Karpas-422 (cell line): ENCODE data around the gene NRG3. TPM values are rescaled to one million over a fixed set of nuclear protein-coding genes. Genes with fewer than 3 reads are reported as not detected.
"Not testable (repeated sequence)": the region's sequence is repeated elsewhere in the genome, so short reads cannot be mapped to it uniquely, and the experiment has no call there.

Experiments
- DNase-seq: peaks from one replicate; pipeline ENCODE4 v3.0.0-alpha.2; 2015
- H2AFZ ChIP-seq: fragments of 200-600 bp; sonication (generic); 2 replicates; pipeline ENCODE4 v1.6.1; 2014; ENCODE audit warnings: antibody characterized with exemption, low read length, mixed read lengths
- H3K27ac ChIP-seq: fragments of 200-600 bp; sonication (generic); 2 replicates; pipeline ENCODE4 v1.5.1; 2014; ENCODE audit warnings: mild to moderate bottlenecking, low read length, moderate library complexity
- H3K27me3 ChIP-seq: fragments of 200-600 bp; sonication (generic); 2 replicates; pipeline ENCODE4 v1.6.1; 2014; ENCODE audit warnings: low read length, mixed read lengths
- H3K36me3 ChIP-seq: fragments of 200-600 bp; sonication (generic); 2 replicates; pipeline ENCODE4 v1.6.1; 2014; ENCODE audit warnings: low read length, mixed read lengths; ENCODE audit not compliant: insufficient read depth
- H3K4me1 ChIP-seq: fragments of 200-600 bp; sonication (generic); 2 replicates; pipeline ENCODE4 v1.6.1; 2014; ENCODE audit warnings: mild to moderate bottlenecking, low read length, mixed read lengths
- H3K4me2 ChIP-seq: fragments of 200-600 bp; sonication (generic); 2 replicates; pipeline ENCODE4 v1.6.1; 2014; ENCODE audit warnings: low read length, low read depth, mild to moderate bottlenecking; ENCODE audit not compliant: poor library complexity, severe bottlenecking
- H3K4me3 ChIP-seq: fragments of 200-600 bp; sonication (generic); 2 replicates; pipeline ENCODE4 v1.5.1; 2014; ENCODE audit warnings: mild to moderate bottlenecking, antibody characterized with exemption, low read length, mixed read lengths
- H3K79me2 ChIP-seq: fragments of 200-600 bp; sonication (generic); 2 replicates; pipeline ENCODE4 v1.6.1; 2014; ENCODE audit warnings: mild to moderate bottlenecking, low read length, mixed read lengths
- H3K9ac ChIP-seq: fragments of 200-600 bp; sonication (generic); 2 replicates; pipeline ENCODE4 v1.6.0; 2014; ENCODE audit warnings: low read length
- H3K9me2 ChIP-seq: fragments of 200-600 bp; sonication (generic), shearing (Covaris generic); replicated peaks from 2 replicates; pipeline ENCODE4 v1.6.0; 2014; ENCODE audit warnings: mild to moderate bottlenecking, low read length, moderate library complexity; ENCODE audit not compliant: insufficient read depth
- H3K9me3 ChIP-seq: fragments of 300-700, 200-600 bp; sonication (generic); 2 replicates; pipeline ENCODE4 v1.6.1; 2014; ENCODE audit warnings: low read length, mixed read lengths
- H4K20me1 ChIP-seq: fragments of 200-600 bp; sonication (generic); 2 replicates; pipeline ENCODE4 v1.6.1; 2014; ENCODE audit warnings: mild to moderate bottlenecking, antibody characterized with exemption, low read length, low read depth; ENCODE audit not compliant: insufficient read depth
- total RNA-seq: library from RNA; depleted of rRNA; stranded (reverse); fragments of >200 nt; shearing (Covaris generic); gene quantifications from 2 replicates; pipeline ENCODE4 v1.2.3, GENCODE V29; 2014; ENCODE audit warnings: low replicate concordance

NRG3 gene
- total RNA-seq, 1 experiment from 2014 or later, result not detected

GRCh38 chr10:82041018-82041417, 166.0 kb downstream of the NRG3 start:
- no peak overlapping the region for H2AFZ ChIP-seq
- no peak for DNase-seq

GRCh38 chr10:82056391-82056790, 181.4 kb downstream of the NRG3 start:
- no peak overlapping the region for H3K27ac ChIP-seq
- H3K4me1 ChIP-seq, result no peaks in the 10 kb centered on the region
- no peak overlapping the region for H3K4me3 ChIP-seq
- H3K36me3 ChIP-seq, result no peaks in the 10 kb centered on the region
- H4K20me1 ChIP-seq, result no peaks in the 10 kb centered on the region
- no peak overlapping the region for H2AFZ ChIP-seq
- no peaks in the 10 kb centered on the region for H3K9me3 ChIP-seq
- no peak overlapping the region for H3K4me2 ChIP-seq
- H3K9ac ChIP-seq, result no peak overlapping the region
- DNase-seq, result no peak
- no peaks in the 10 kb centered on the region for H3K79me2 ChIP-seq
- no peaks in the 10 kb centered on the region for H3K27me3 ChIP-seq
- H3K9me2 ChIP-seq, result no peaks in the 10 kb centered on the region

More at GRCh38 chr10:82041018-82041417, 166.0 kb downstream of the NRG3 start:
- H3K9me3 ChIP-seq, result 0 out of 2 replicates have a peak, but pooled peaks cover 5% of the 10 kb centered on the region
- H4K20me1 ChIP-seq, result no peaks in the 10 kb centered on the region
- H3K9me2 ChIP-seq, result no peaks in the 10 kb centered on the region
- H3K27me3 ChIP-seq, result no peaks in the 10 kb centered on the region
- H3K36me3 ChIP-seq, result no peaks in the 10 kb centered on the region
- H3K9ac ChIP-seq, result no peak overlapping the region
- no peaks in the 10 kb centered on the region for H3K4me1 ChIP-seq
- H3K79me2 ChIP-seq, result no peaks in the 10 kb centered on the region
- no peak overlapping the region for H3K4me2 ChIP-seq
- H3K4me3 ChIP-seq, result no peak overlapping the region
- H3K27ac ChIP-seq, result no peak overlapping the region

- H3K4me3 ChIP-seq, H2AFZ ChIP-seq, H3K4me2 ChIP-seq, H3K79me2 ChIP-seq, H3K36me3 ChIP-seq, H4K20me1 ChIP-seq, H3K27ac ChIP-seq, H3K9ac ChIP-seq, H3K9me3 ChIP-seq, H3K4me1 ChIP-seq, H3K9me2 ChIP-seq, DNase-seq, H3K27me3 ChIP-seq: not testable (repeated sequence)
These were observed 192.2 kb downstream of the NRG3 start for GRCh38 chr10:82067192-82067591.

DNA sequence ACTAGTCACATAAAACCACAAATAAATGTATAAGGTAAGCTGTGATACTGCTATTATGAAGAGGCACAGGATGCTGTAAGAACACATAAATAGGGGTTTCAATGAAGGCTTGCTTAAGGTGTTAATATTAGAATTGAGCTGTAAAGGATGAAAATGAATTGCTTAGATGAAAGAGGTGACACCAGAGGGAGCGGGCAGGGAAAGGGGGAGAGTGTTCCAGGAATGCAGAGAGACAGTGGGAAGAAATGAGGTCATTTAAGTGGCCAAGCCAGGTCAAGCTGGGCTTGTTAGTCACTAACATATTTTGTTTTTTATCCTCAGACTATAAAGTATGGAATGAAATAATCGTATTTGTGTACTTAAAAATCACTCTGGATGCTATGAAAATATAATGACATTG, 193.5 kb downstream of the NRG3 start:
- Histone ChIP-seq H3K27ac (no peak overlapping the region), H3K4me1 (no peaks in the 10 kb centered on the region), H3K4me3 (no peak overlapping the region), H3K9ac (no peak overlapping the region), H3K9me2 (no peaks in the 10 kb centered on the region), H3K9me3 (no peaks in the 10 kb centered on the region), H4K20me1 (no peaks in the 10 kb centered on the region), H3K4me2 (no peak overlapping the region), H3K36me3 (no peaks in the 10 kb centered on the region), H2AFZ (no peak overlapping the region), H3K27me3 (no peaks in the 10 kb centered on the region), H3K79me2 (no peaks in the 10 kb centered on the region)
- no peak for DNase-seq

DNA sequence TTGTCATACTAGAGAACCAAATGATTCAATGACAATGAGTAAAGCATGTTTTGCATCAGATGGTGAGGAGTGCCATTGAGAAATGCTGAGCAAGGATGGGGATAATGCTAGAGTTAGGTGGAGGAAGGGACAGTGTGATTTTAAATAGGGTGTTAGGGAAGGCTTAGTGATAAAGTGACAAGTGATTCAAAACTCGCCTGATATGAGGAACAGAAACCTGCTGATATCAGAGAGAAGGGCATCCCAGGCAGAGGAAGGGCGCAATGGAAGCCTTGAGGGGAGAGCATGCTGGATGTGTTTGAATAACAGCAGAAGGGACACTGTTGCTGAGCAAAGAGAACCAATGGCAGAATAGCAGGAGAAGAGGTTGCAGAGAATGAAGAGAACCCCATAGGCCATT, 196.2 kb downstream of the NRG3 start:
- no peak overlapping the region for H3K9ac ChIP-seq
- no peak overlapping the region for H3K4me3 ChIP-seq
- no peak overlapping the region for H2AFZ ChIP-seq

GRCh38 chr10:82072124-82072523, 197.1 kb downstream of the NRG3 start:
- no peak for DNase-seq
- Histone ChIP-seq H4K20me1 (no peaks in the 10 kb centered on the region), H3K27me3 (no peaks in the 10 kb centered on the region), H3K9me3 (no peaks in the 10 kb centered on the region), H3K4me2 (no peak overlapping the region), H3K36me3 (no peaks in the 10 kb centered on the region), H3K27ac (no peak overlapping the region), H3K79me2 (no peaks in the 10 kb centered on the region), H3K4me3 (no peak overlapping the region), H3K9me2 (no peaks in the 10 kb centered on the region), H2AFZ (no peak overlapping the region), H3K4me1 (no peaks in the 10 kb centered on the region), H3K9ac (no peak overlapping the region)

More for the DNA sequence above, 196.2 kb downstream of the NRG3 start:
- no peaks in the 10 kb centered on the region for H3K4me1 ChIP-seq
- H3K9me2 ChIP-seq, result no peaks in the 10 kb centered on the region
- no peaks in the 10 kb centered on the region for H3K9me3 ChIP-seq
- no peaks in the 10 kb centered on the region for H3K27me3 ChIP-seq
- H3K27ac ChIP-seq, result no peak overlapping the region
- no peak for DNase-seq
- no peaks in the 10 kb centered on the region for H3K36me3 ChIP-seq
- no peaks in the 10 kb centered on the region for H3K79me2 ChIP-seq
- no peaks in the 10 kb centered on the region for H4K20me1 ChIP-seq
- H3K4me2 ChIP-seq, result no peak overlapping the region

DNA sequence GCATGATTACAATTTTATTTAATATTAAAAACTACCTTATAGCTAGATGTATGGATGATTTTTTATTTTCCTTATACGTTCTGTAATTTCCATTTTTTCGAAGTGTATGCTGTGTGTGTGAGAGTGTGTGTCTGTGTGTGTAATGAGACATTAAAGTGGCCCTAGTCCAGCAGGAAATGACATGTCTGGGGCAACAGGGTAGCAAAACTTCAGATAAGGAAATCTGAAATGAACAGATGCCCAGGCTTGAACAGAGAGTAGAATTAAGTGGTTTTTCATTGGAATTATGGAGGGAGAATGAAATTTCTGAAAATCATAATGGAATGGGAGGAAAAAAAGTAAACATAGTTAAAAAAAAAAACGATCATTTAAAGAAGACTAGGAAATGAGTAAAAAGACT, 200.6 kb downstream of the NRG3 start:
- Histone ChIP-seq H3K4me3 (no peak overlapping the region), H3K27ac (no peak overlapping the region), H3K9me3 (no peaks in the 10 kb centered on the region), H3K9ac (no peak overlapping the region), H4K20me1 (no peaks in the 10 kb centered on the region), H3K27me3 (no peaks in the 10 kb centered on the region), H2AFZ (no peak overlapping the region), H3K4me1 (no peaks in the 10 kb centered on the region), H3K9me2 (no peaks in the 10 kb centered on the region), H3K4me2 (no peak overlapping the region), H3K36me3 (no peaks in the 10 kb centered on the region), H3K79me2 (no peaks in the 10 kb centered on the region)
- DNase-seq, result no peak

DNA sequence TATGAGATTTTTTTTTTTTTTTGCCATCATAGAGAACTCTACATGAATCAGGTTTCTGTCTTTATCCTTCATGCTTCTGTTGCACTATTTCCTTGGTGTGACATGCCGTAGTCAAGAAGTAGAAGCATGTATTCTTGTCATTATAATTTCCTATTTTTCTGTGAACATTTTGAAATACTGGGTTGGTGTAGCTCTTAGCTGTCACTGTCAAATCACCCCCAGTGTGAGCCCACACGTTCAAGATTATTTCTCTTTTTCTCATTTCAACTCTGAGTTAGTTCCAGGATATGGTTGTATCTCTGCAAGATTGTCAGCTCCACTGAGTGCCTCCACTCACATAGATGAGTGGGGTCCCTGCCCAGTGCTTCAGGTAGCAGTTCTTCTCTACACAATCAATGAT, 209.5 kb downstream of the NRG3 start:
- Histone ChIP-seq H3K9ac (no peak overlapping the region), H3K9me2 (no peaks in the 10 kb centered on the region), H3K36me3 (no peaks in the 10 kb centered on the region), H3K9me3 (no peaks in the 10 kb centered on the region), H3K27me3 (no peaks in the 10 kb centered on the region), H3K4me1 (no peaks in the 10 kb centered on the region), H3K79me2 (no peaks in the 10 kb centered on the region), H3K27ac (no peak overlapping the region), H3K4me3 (no peak overlapping the region), H2AFZ (no peak overlapping the region), H4K20me1 (no peaks in the 10 kb centered on the region), H3K4me2 (no peak overlapping the region)
- DNase-seq, result no peak

GRCh38 chr10:82084904-82085303, 209.9 kb downstream of the NRG3 start:
- Histone ChIP-seq H3K79me2 (no peaks in the 10 kb centered on the region), H3K9me3 (no peaks in the 10 kb centered on the region), H3K27me3 (no peaks in the 10 kb centered on the region), H3K27ac (no peak overlapping the region), H3K36me3 (no peaks in the 10 kb centered on the region), H4K20me1 (no peaks in the 10 kb centered on the region), H3K9ac (no peak overlapping the region), H3K9me2 (no peaks in the 10 kb centered on the region), H3K4me3 (no peak overlapping the region), H3K4me2 (no peak overlapping the region), H2AFZ (no peak overlapping the region), H3K4me1 (no peaks in the 10 kb centered on the region)
- DNase-seq, result no peak
